IMR-90 (cell line): ENCODE measurements around the gene EIF1. TPM values are rescaled to one million over a fixed set of nuclear protein-coding genes. Genes with fewer than 3 reads are reported as not detected.

Experiments used
- ATAC-seq: fragments of 200-7000 bp; cut with Tn5 transposase; 2 replicates; pipeline ENCODE4 v1.9.1; 2020; ENCODE audit warnings: low read depth, mild to moderate bottlenecking, moderate library complexity
- BruUV-seq: library from RNA; stranded (reverse); fragments of 400-500 nt; replicated peaks from 2 replicates; lab custom pipeline; 2021; lab: Mats Ljungman, UMichigan
- CTCF ChIA-PET: fragments of 300-600 bp; formaldehyde crosslinking; extraction: SDS; loops from one replicate; lab custom pipeline; 2021; ENCODE audit warnings: antibody characterized with exemption; lab: Yijun Ruan, JAX
- POLR2A ChIA-PET: fragments of 300-600 bp; sonication (Branson Sonifier 250); formaldehyde crosslinking; loops from one replicate; lab custom pipeline; 2022; ENCODE audit warnings: antibody characterized with exemption; ENCODE audit not compliant: unreplicated experiment; lab: Charles Lee
- DNase-seq: peaks from one replicate; pipeline ENCODE4 v3.0.0; 2013
- H2AFZ ChIP-seq: replicated peaks from 2 replicates; pipeline ENCODE3; 2013; ENCODE audit warnings: low read length, mild to moderate bottlenecking; ENCODE audit not compliant: poor library complexity
- H2AK5ac ChIP-seq: 2 replicates; pipeline ENCODE4 v1.6.1; 2013; ENCODE audit warnings: low read depth, low read length, inconsistent platforms
- H2AK9ac ChIP-seq: replicated peaks from 2 replicates; pipeline ENCODE3; 2013; ENCODE audit warnings: mild to moderate bottlenecking, low read depth, low read length, moderate library complexity; ENCODE audit not compliant: poor library complexity
- H2BK120ac ChIP-seq: 2 replicates; pipeline ENCODE4 v1.6.1; 2013; ENCODE audit warnings: low read depth, low read length, inconsistent platforms
- H2BK15ac ChIP-seq: 3 replicates; pipeline ENCODE4 v1.6.1; 2013; ENCODE audit warnings: low read depth, low read length, inconsistent platforms
- H2BK20ac ChIP-seq: 2 replicates; pipeline ENCODE4 v1.6.1; 2013; ENCODE audit warnings: low read depth, mild to moderate bottlenecking, inconsistent platforms, low read length, moderate library complexity
- H2BK5ac ChIP-seq: 2 replicates; pipeline ENCODE4 v1.6.1; 2013; ENCODE audit warnings: mild to moderate bottlenecking, low read depth, low read length, inconsistent platforms; ENCODE audit not compliant: poor library complexity, severe bottlenecking
- H3K14ac ChIP-seq: replicated peaks from 2 replicates; pipeline ENCODE4 v1.6.1; 2013; ENCODE audit warnings: low read depth, low read length, inconsistent platforms
- H3K18ac ChIP-seq: 2 replicates; pipeline ENCODE4 v1.6.1; 2013; ENCODE audit warnings: low read depth, low read length, control low read depth
- H3K23ac ChIP-seq: 2 replicates; pipeline ENCODE4 v1.6.1; 2013; ENCODE audit warnings: low read depth, low read length, inconsistent platforms
- H3K27ac ChIP-seq: 2 replicates; pipeline ENCODE4 v1.5.1; 2013; ENCODE audit warnings: mild to moderate bottlenecking, control low read depth, low read length; ENCODE audit not compliant: insufficient read depth
- H3K27me3 ChIP-seq: 2 replicates; pipeline ENCODE4 v1.6.1; 2013; ENCODE audit warnings: low read length; ENCODE audit not compliant: control insufficient read depth, insufficient read depth
- H3K36me3 ChIP-seq: 2 replicates; pipeline ENCODE4 v1.6.1; 2013; ENCODE audit warnings: low read length, mixed read lengths; ENCODE audit not compliant: control insufficient read depth, insufficient read depth
- H3K4ac ChIP-seq: 2 replicates; pipeline ENCODE4 v1.6.1; 2013; ENCODE audit warnings: low read depth, low read length, inconsistent platforms
- H3K4me1 ChIP-seq: 2 replicates; pipeline ENCODE4 v1.6.1; 2013; ENCODE audit warnings: low read length, mixed read lengths; ENCODE audit not compliant: control insufficient read depth, insufficient read depth
- H3K4me2 ChIP-seq: 2 replicates; pipeline ENCODE4 v1.6.1; 2013; ENCODE audit warnings: low read depth, mild to moderate bottlenecking, control low read depth, low read length, moderate library complexity
- H3K4me3 ChIP-seq: 2 replicates; pipeline ENCODE4 v1.5.1; 2013; ENCODE audit warnings: low read depth, mild to moderate bottlenecking, control low read depth, low read length, moderate library complexity; ENCODE audit not compliant: insufficient read depth
- H3K56ac ChIP-seq: 2 replicates; pipeline ENCODE4 v1.6.1; 2013; ENCODE audit warnings: low read length, inconsistent platforms; ENCODE audit not compliant: insufficient read depth; ENCODE audit errors: extremely low read depth
- H3K79me1 ChIP-seq, 2 experiments: 2 replicates each; pipeline ENCODE4 v1.6.1; 2013; ENCODE audit warnings: low read length in 2 of 2, inconsistent platforms in 1 of 2, low read depth in 1 of 2
- H3K9ac ChIP-seq: 2 replicates; pipeline ENCODE4 v1.6.1; 2013; ENCODE audit warnings: low read depth, low read length, control low read depth
- H3K9me1 ChIP-seq: 2 replicates; pipeline ENCODE4 v1.6.1; 2013; ENCODE audit warnings: low read length, inconsistent platforms; ENCODE audit not compliant: insufficient read depth
- H3K9me3 ChIP-seq: 2 replicates; pipeline ENCODE4 v1.6.1; 2013; ENCODE audit warnings: low read length; ENCODE audit not compliant: control insufficient read depth, insufficient read depth
- H4K20me1 ChIP-seq: 2 replicates; pipeline ENCODE4 v1.6.1; 2013; ENCODE audit warnings: low read length, inconsistent platforms; ENCODE audit not compliant: insufficient read depth
- H4K5ac ChIP-seq: 2 replicates; pipeline ENCODE4 v1.6.1; 2013; ENCODE audit warnings: mild to moderate bottlenecking, low read depth, low read length, control low read depth
- H4K8ac ChIP-seq, 2 experiments: 2 replicates each; pipeline ENCODE4 v1.6.1; 2013; ENCODE audit warnings: low read depth in 2 of 2, low read length in 2 of 2, control low read depth in 1 of 2, inconsistent platforms in 1 of 2
- H4K91ac ChIP-seq: 2 replicates; pipeline ENCODE4 v1.6.1; 2013; ENCODE audit warnings: low read depth, low read length, inconsistent platforms; ENCODE audit not compliant: insufficient read depth
- BHLHE40 ChIP-seq: fragments of 150-350 bp; IDR thresholded peaks from 2 replicates; pipeline ENCODE4 v1.6.1; 2016; ENCODE audit warnings: mild to moderate bottlenecking, low read depth, low read length
- ELK1 ChIP-seq: fragments of 150-350 bp; IDR thresholded peaks from 2 replicates; pipeline ENCODE4 v1.6.1; 2016; ENCODE audit warnings: low read depth, mild to moderate bottlenecking, low read length, moderate library complexity, borderline replicate concordance
- FOS ChIP-seq: fragments of 150-350 bp; IDR thresholded peaks from 2 replicates; pipeline ENCODE4 v1.6.1; 2016; ENCODE audit warnings: low read depth, low read length
- MAFK ChIP-seq: IDR thresholded peaks from 2 replicates; pipeline ENCODE4 v1.6.1; 2012; ENCODE audit warnings: low read depth, low read length, improper control_type of control experiment
- MAZ ChIP-seq: IDR thresholded peaks from 2 replicates; pipeline ENCODE4 v1.6.1; 2012; ENCODE audit warnings: low read depth, mild to moderate bottlenecking, low read length, improper control_type of control experiment, moderate library complexity, borderline replicate concordance
- MXI1 ChIP-seq: IDR thresholded peaks from 2 replicates; pipeline ENCODE4 v1.6.1; 2012; ENCODE audit warnings: low read depth, mild to moderate bottlenecking, low read length, moderate library complexity, borderline replicate concordance
- NFE2L2 ChIP-seq: fragments of 150-350 bp; IDR thresholded peaks from 2 replicates; pipeline ENCODE4 v1.6.1; 2016; ENCODE audit warnings: low read depth, mild to moderate bottlenecking, low read length
- POLR2A ChIP-seq: IDR thresholded peaks from 2 replicates; pipeline ENCODE4 v1.6.1; 2012; ENCODE audit warnings: mild to moderate bottlenecking, low read depth, low read length
- RAD21 ChIP-seq: IDR thresholded peaks from 2 replicates; pipeline ENCODE4 v1.6.1; 2012; ENCODE audit warnings: low read length, improper control_type of control experiment
- RCOR1 ChIP-seq: IDR thresholded peaks from 2 replicates; pipeline ENCODE4 v1.6.1; 2012; ENCODE audit warnings: mild to moderate bottlenecking, low read length, improper control_type of control experiment; ENCODE audit not compliant: insufficient replicate concordance
- RFX5 ChIP-seq: IDR thresholded peaks from 2 replicates; pipeline ENCODE4 v1.8.0; 2012; ENCODE audit warnings: low read depth, mild to moderate bottlenecking, low read length, moderate library complexity
- SMC3 ChIP-seq: fragments of 150-350 bp; IDR thresholded peaks from 2 replicates; pipeline ENCODE4 v1.6.1; 2016; ENCODE audit warnings: low read depth, mild to moderate bottlenecking, antibody characterized with exemption, low read length, moderate library complexity
- USF2 ChIP-seq: fragments of 150-350 bp; IDR thresholded peaks from 2 replicates; pipeline ENCODE4 v1.6.1; 2017; ENCODE audit warnings: mild to moderate bottlenecking, antibody characterized with exemption, low read length, low read depth
- WGBS, 2 experiments: methylation state at CpG; one replicate each; pipeline versions ENCODE4 v1.1.5 to v1.1.7; 2013; ENCODE audit warnings: missing lambda C conversion rate in 2 of 2; ENCODE audit not compliant: insufficient read length in 1 of 2; ENCODE audit errors: extremely low coverage in 2 of 2; 5-methylcytosine and 5-hydroxymethylcytosine counted together
- dilution Hi-C: fragments of 300-500 bp; cut with HindIII; formaldehyde crosslinking; loops from one replicate; pipeline ENCODE4 v1.14.3; 2018; ENCODE audit warnings: low sequenced_read_pairs; ENCODE audit not compliant: unreplicated experiment
- in situ Hi-C: fragments of 300-500 bp; cut with MboI; formaldehyde crosslinking; loops from 3 replicates; pipeline ENCODE4 v1.14.3; 2019; ENCODE audit warnings: low sequenced_read_pairs, inconsistent platforms, mixed read lengths
- intact Hi-C: fragments of 100-400 bp; cut with micrococcal nuclease; formaldehyde crosslinking; loops from 2 replicates; pipeline ENCODE4 v1.10.0; 2022
- polyA plus RNA-seq, 3 experiments: library from polyadenylated mRNA; depleted of rRNA; stranded (reverse); fragments of >200 nt; gene quantifications; 2 replicates each; pipeline ENCODE4 v1.2.3, GENCODE V29; 2012; ENCODE audit warnings: low replicate concordance in 1 of 3
- total RNA-seq: library from RNA; depleted of rRNA; stranded (reverse); fragments of >200 nt; gene quantifications from 2 replicates; pipeline ENCODE4 v1.2.3, GENCODE V29; 2012
- TF ChIP-seq, protein P1 (sequence below): conservative IDR thresholded peaks from 2 replicates; pipeline ENCODE4 v1.5.1; 2012; ENCODE audit warnings: mild to moderate bottlenecking, low read depth, low read length, improper control_type of control experiment

The EIF1 gene
- total and polyA plus RNA-seq, 2 of the 4 experiments (the other 2 are of a cell fraction): 89.4 to 381 TPM

DNA sequence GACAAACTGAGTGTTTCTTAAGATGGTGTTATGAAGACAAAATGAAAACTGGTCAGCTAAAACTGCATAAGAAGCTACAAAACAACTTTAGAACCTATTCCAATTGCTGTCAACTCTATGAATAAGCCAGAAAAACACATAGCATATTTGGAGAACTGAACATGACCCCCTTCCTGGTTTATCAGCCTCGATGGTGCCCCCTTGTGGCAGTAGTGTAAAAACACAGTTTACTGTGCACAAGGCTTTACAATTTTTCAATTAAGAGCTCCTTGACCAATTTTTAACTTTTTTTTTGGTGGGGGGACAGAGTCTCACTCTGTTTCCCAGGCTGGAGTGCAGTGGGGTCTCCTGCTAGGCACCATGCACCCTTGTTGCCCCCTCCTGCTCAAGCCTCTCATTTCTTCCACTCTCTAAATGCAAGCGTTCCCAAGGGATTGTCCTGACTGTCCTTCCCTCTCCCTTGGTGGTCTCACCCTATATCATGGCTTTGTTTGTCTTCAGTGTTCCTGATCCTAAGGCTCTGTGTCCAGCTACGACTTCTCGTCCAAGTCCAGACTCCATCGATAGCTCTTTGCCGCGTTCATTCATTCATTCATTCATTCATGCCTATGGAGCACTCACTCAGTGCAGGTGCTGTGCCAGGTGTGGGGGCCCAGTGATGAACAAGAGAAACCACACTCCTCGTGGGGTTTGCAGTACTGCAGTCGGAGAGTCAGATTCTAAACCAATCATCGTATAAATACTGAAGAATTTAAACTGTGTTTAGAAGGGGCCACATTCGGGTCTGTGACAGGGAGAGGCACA is 7.5 kb downstream of the EIF1 start:
- no peaks in the 10 kb centered on the region for H3K27me3 ChIP-seq
- H4K5ac ChIP-seq: no peak overlapping the region
- no peak overlapping the region for H2BK15ac ChIP-seq
- intact Hi-C loops (no loop called here), in situ Hi-C loops (no loop called here), dilution Hi-C loops (no loop called here)
- no peak overlapping the region for H2AFZ ChIP-seq
- no peak overlapping the region for H4K8ac ChIP-seq
- no TSS peak for BruUV-seq
- no peak overlapping the region; the same call in 1 of the 2 replicates for H2BK20ac ChIP-seq
- no peak overlapping the region for H3K4me3 ChIP-seq
- no peak overlapping the region for H3K23ac ChIP-seq
- H3K4ac ChIP-seq: peak overlapping the region; percentile 39; the same call in 1 of the 2 replicates
- no peak overlapping the region for H3K18ac ChIP-seq
- peaks cover 31% of the 10 kb centered on the region for H3K36me3 ChIP-seq
- H3K27ac ChIP-seq: no peak overlapping the region
- peak overlapping the region; percentile 86 for H2AK5ac ChIP-seq
- H3K9me3 ChIP-seq: no peaks in the 10 kb centered on the region
- no peak overlapping the region for H2AK9ac ChIP-seq
- H3K4me1 ChIP-seq: peaks cover 4% of the 10 kb centered on the region; the same call in 1 of the 2 replicates
- H3K4me2 ChIP-seq: no peak overlapping the region
- ATAC-seq (peak; percentile 64), DNase-seq (peak; percentile 83)
- H4K20me1 ChIP-seq: peaks cover 51% of the 10 kb centered on the region
- no peak overlapping the region for H2BK5ac ChIP-seq
- 24% methylated on average over 5 of the region's 11 CpGs; no CpG with 5 or more reads in 1 of the 2 experiments for WGBS, 2 experiments
- H3K79me1 ChIP-seq: peaks cover 9 to 27% of the 10 kb centered on the region in 2 experiments
- H2BK120ac ChIP-seq: no peak overlapping the region
- no peak overlapping the region for H4K91ac ChIP-seq
- H3K56ac ChIP-seq: no peak overlapping the region
- CTCF ChIA-PET: interaction anchor here (1.1 to 1.3 kb wide), 2 partner anchors 9 to 15 kb away, joined by 4 to 5 read pairs; no protein-coding TSS in a partner anchor
- peaks cover 21% of the 10 kb centered on the region for H3K9me1 ChIP-seq
- H3K14ac ChIP-seq: no peak overlapping the region
- no peak overlapping the region for H3K9ac ChIP-seq
- POLR2A ChIA-PET: no interaction called here
- TF ChIP-seq USF2 (no peak), FOS (no peak), RCOR1 (no peak), POLR2A (peak; percentile 33; the same call in 1 of the 2 replicates), RFX5 (no peak), MAFK (no peak), SMC3 (peak; percentile 48), MXI1 (no peak), BHLHE40 (no peak), ELK1 (no peak), NFE2L2 (no peak), MAZ (peak; percentile 41; the same call in 1 of the 2 replicates), RAD21 (peak; percentile 34; the same call in 1 of the 2 replicates)
- TF ChIP-seq, protein P1, sequence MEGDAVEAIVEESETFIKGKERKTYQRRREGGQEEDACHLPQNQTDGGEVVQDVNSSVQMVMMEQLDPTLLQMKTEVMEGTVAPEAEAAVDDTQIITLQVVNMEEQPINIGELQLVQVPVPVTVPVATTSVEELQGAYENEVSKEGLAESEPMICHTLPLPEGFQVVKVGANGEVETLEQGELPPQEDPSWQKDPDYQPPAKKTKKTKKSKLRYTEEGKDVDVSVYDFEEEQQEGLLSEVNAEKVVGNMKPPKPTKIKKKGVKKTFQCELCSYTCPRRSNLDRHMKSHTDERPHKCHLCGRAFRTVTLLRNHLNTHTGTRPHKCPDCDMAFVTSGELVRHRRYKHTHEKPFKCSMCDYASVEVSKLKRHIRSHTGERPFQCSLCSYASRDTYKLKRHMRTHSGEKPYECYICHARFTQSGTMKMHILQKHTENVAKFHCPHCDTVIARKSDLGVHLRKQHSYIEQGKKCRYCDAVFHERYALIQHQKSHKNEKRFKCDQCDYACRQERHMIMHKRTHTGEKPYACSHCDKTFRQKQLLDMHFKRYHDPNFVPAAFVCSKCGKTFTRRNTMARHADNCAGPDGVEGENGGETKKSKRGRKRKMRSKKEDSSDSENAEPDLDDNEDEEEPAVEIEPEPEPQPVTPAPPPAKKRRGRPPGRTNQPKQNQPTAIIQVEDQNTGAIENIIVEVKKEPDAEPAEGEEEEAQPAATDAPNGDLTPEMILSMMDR: peak; percentile 83
